ENCODE data around the gene C1QTNF12. TPM values are rescaled to one million over a fixed set of nuclear protein-coding genes. Genes with fewer than 3 reads are reported as not detected.

The C1QTNF12 gene
- total RNA-seq, 1 experiment from 2014 or later = not detected

GRCh38 chr1:1240822-1241587, 5.5 kb downstream of the C1QTNF12 start:
- DNase-seq (ENCODE audit: low read depth) = no peak

- DNase-seq (ENCODE audit: low read depth) = no peak
These were observed 6.2 kb downstream of the C1QTNF12 start for GRCh38 chr1:1240348-1240732.

GRCh38 chr1:1239614-1240347, 6.7 kb downstream of the C1QTNF12 start:
- peak; percentile 22 for DNase-seq (ENCODE audit: low read depth)

GRCh38 chr1:1239227-1239613, 7.3 kb downstream of the C1QTNF12 start:
- no peak for DNase-seq (ENCODE audit: low read depth)

- no peak for DNase-seq (ENCODE audit: low read depth)
These were observed 7.8 kb downstream of the C1QTNF12 start for GRCh38 chr1:1238702-1239178.

GRCh38 chr1:1237874-1238701, 8.4 kb downstream of the C1QTNF12 start:
- DNase-seq (ENCODE audit: low read depth) = no peak

- DNase-seq (ENCODE audit: low read depth) = no peak
These were observed 9.3 kb downstream of the C1QTNF12 start for GRCh38 chr1:1236945-1237873.

GRCh38 chr1:1236176-1236763, 10.3 kb downstream of the C1QTNF12 start:
- no peak for DNase-seq (ENCODE audit: low read depth)

GRCh38 chr1:1235016-1235744, 11.3 kb downstream of the C1QTNF12 start:
- no peak for DNase-seq (ENCODE audit: low read depth)

GRCh38 chr1:1234180-1234808, 12.2 kb downstream of the C1QTNF12 start:
- no peak for DNase-seq (ENCODE audit: low read depth)

- no peak for DNase-seq (ENCODE audit: low read depth)
These were observed 13.0 kb downstream of the C1QTNF12 start for GRCh38 chr1:1233567-1233892.

GRCh38 chr1:1232796-1233566, 13.5 kb downstream of the C1QTNF12 start:
- DNase-seq (ENCODE audit: low read depth) = no peak

GRCh38 chr1:1232208-1232795, 14.2 kb downstream of the C1QTNF12 start, which contains the start of gene B3GALT6:
Gene B3GALT6, plus strand, starts transcription at chr1:1232237. Its CDS starts 42 bp downstream, at chr1:1232279.
- DNase-seq (ENCODE audit: low read depth) = no peak

- DNase-seq (ENCODE audit: low read depth) = peak; percentile 94
These were observed 14.9 kb downstream of the C1QTNF12 start, which contains the start of gene SDF4 for GRCh38 chr1:1231400-1232207. Gene SDF4, minus strand, starts transcription at chr1:1232001. Its CDS starts 3,229 bp downstream, at chr1:1228772.

- DNase-seq (ENCODE audit: low read depth) = peak; percentile 69
These were observed 15.7 kb downstream of the C1QTNF12 start for GRCh38 chr1:1230656-1231399.

GRCh38 chr1:1229770-1230169, 16.8 kb downstream of the C1QTNF12 start:
- no peak for DNase-seq (ENCODE audit: low read depth)

All from RPMI7951 (cell line).